ENCODE results near the gene TLR10. TPM values are rescaled to one million over a fixed set of nuclear protein-coding genes. Genes with fewer than 3 reads are reported as not detected.
A peak's percentile ranks its signal among the peaks of the same experiment; 100 is the strongest.
"Not testable (repeated sequence)": the region's sequence is repeated elsewhere in the genome, so short reads cannot be mapped to it uniquely, and the experiment has no call there.

TLR10 gene
- total RNA-seq: under 1 TPM in 1 of 2 donors, not detected in 1; 0.18 TPM
- long read RNA-seq: 0 reads

GRCh38 chr4:38782452-38783108, at the start of gene TLR10:
TLR10 (minus strand) TSS chr4:38782990; CDS start chr4:38775590, 7,400 bp downstream.
- intact Hi-C loops (cut with DNase I): loop anchor here in 1 of 2 donors (2.0 kb wide), 1 partner anchor 604 kb away; no protein-coding TSS in a partner anchor
- ATAC-seq: peak; percentile 53 to 70
- no peak for DNase-seq

- ATAC-seq (peak in 1 of 2 donors; percentile 34), DNase-seq (no peak)
- intact Hi-C loops (cut with DNase I): no loop called here
These were observed 49.4 kb upstream of the TLR10 start for GRCh38 chr4:38832206-38832605.

GRCh38 chr4:38831653-38832052, 48.9 kb upstream of the TLR10 start:
- intact Hi-C loops (cut with DNase I): no loop called here
- ATAC-seq: no peak

GRCh38 chr4:38829237-38829636, 46.4 kb upstream of the TLR10 start:
- no peak for DNase-seq
- intact Hi-C loops (cut with DNase I): no loop called here
- no peak for ATAC-seq

More at GRCh38 chr4:38831653-38832052, 48.9 kb upstream of the TLR10 start:
- DNase-seq: no peak

- ATAC-seq (no peak), DNase-seq (no peak)
- intact Hi-C loops (cut with DNase I): no loop called here
These were observed 41.0 kb upstream of the TLR10 start for GRCh38 chr4:38823766-38824165.

- ATAC-seq (no peak), DNase-seq (no peak)
- intact Hi-C loops (cut with DNase I): no loop called here
These were observed 40.0 kb upstream of the TLR10 start for GRCh38 chr4:38822748-38823303.

- ATAC-seq (no peak), DNase-seq (no peak)
- intact Hi-C loops (cut with DNase I): no loop called here
These were observed 38.9 kb upstream of the TLR10 start for GRCh38 chr4:38821739-38822138.

GRCh38 chr4:38820329-38821061, 37.7 kb upstream of the TLR10 start:
- no peak for ATAC-seq
- DNase-seq: no peak
- intact Hi-C loops (cut with DNase I): no loop called here

- no peak for ATAC-seq
- DNase-seq: no peak
- intact Hi-C loops (cut with DNase I): no loop called here
These were observed 36.8 kb upstream of the TLR10 start for GRCh38 chr4:38819569-38819968.

- DNase-seq (no peak), ATAC-seq (no peak)
- intact Hi-C loops (cut with DNase I): no loop called here
These were observed 35.7 kb upstream of the TLR10 start for GRCh38 chr4:38818441-38818976.

- DNase-seq: no peak
- peak in 1 of 2 donors; percentile 70 for ATAC-seq
- intact Hi-C loops (cut with DNase I): no loop called here
These were observed 33.3 kb upstream of the TLR10 start for GRCh38 chr4:38815885-38816782.

GRCh38 chr4:38814386-38814785, 31.6 kb upstream of the TLR10 start:
- intact Hi-C loops (cut with DNase I): no loop called here
- DNase-seq: no peak
- ATAC-seq: no peak

GRCh38 chr4:38811297-38811696, 28.5 kb upstream of the TLR10 start:
- DNase-seq (no peak), ATAC-seq (no peak)
- intact Hi-C loops (cut with DNase I): no loop called here

- not testable (repeated sequence) for ATAC-seq
These were observed 24.7 kb upstream of the TLR10 start for GRCh38 chr4:38807462-38807861.

GRCh38 chr4:38806251-38806650, 23.5 kb upstream of the TLR10 start:
- ATAC-seq; DNase-seq; intact Hi-C loops (cut with DNase I): not testable (repeated sequence)

More at GRCh38 chr4:38807462-38807861, 24.7 kb upstream of the TLR10 start:
- intact Hi-C loops (cut with DNase I); DNase-seq: not testable (repeated sequence)

GRCh38 chr4:38805530-38806145, 22.8 kb upstream of the TLR10 start:
- intact Hi-C loops (cut with DNase I): no loop called here
- peak; percentile 68 to 85 for ATAC-seq
- DNase-seq: peak; percentile 34

- intact Hi-C loops (cut with DNase I): no loop called here
- no peak for DNase-seq
- ATAC-seq: peak; percentile 66 to 72
These were observed 22.0 kb upstream of the TLR10 start, which contains the start of gene TLR1 for GRCh38 chr4:38804654-38805295. TLR1 (minus strand) TSS chr4:38804791; CDS start chr4:38798831, 5,960 bp downstream.
